DND-41 (cell line): Measurements from ENCODE around the gene LAG3.
A peak's percentile ranks its signal among the peaks of the same experiment; 100 is the strongest.

Source experiments
- EZH2 ChIP-seq: IDR thresholded peaks from 3 replicates; pipeline ENCODE4 v1.6.1; 2012; ENCODE audit warnings: borderline replicate concordance, low read depth, mild to moderate bottlenecking, moderate library complexity, low read length, inconsistent platforms; ENCODE audit not compliant: severe bottlenecking
- TF ChIP-seq, protein P1 (sequence below): IDR thresholded peaks from 2 replicates; pipeline ENCODE4 v1.5.1; 2012; ENCODE audit warnings: borderline replicate concordance, low read length, moderate library complexity, mild to moderate bottlenecking; ENCODE audit not compliant: poor library complexity, severe bottlenecking; ENCODE audit errors: extremely low read depth

DNA sequence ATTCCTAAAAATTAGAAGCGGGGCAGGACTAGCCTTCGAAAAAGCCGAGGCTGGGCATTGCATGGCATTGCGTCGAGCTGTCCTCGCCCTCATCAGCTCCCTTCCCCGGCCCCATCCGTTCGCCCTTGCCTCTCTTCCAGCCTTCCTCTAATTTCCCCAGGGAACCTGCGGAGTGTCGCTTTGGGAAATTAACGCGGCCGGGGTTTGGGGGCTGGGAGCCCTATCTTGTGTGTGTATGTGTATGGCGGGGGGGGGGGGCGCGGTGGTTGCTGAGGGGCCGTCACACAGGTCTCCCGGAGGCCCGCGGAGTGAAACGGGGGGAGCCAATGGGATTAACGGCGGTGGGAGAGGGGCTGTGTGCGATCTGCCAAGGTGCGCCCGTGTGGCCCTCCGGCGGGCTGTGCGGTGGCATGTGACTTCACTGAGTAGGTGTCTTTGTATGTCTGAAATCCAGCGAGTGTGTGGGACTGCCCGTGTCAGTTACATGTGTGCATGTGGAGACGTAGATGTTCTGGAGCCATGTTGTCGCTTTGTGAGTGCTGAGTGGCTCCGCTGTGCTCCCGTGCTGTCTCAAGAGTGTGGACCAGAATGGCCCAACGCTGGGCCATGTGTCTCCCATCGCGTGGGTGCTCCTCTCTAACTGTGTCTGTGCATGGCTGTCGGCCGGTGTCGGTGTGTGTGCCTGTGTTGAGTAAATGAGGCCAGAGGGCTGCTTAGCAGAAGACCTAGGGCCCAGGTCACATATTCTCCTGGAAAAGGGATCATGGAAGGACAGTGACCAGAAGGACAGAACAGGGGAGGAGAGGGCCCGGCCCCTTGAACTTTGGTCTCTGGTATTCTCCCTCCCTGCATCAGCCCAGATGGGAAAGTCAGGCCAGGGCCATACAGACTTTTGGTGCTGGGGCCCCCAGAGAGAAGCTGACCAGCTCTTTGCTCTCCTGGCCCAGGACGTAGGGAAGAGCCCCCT, 4.7 kb upstream of the LAG3 start:
- peak; percentile 2 for TF ChIP-seq EZH2
- TF ChIP-seq, protein P1, sequence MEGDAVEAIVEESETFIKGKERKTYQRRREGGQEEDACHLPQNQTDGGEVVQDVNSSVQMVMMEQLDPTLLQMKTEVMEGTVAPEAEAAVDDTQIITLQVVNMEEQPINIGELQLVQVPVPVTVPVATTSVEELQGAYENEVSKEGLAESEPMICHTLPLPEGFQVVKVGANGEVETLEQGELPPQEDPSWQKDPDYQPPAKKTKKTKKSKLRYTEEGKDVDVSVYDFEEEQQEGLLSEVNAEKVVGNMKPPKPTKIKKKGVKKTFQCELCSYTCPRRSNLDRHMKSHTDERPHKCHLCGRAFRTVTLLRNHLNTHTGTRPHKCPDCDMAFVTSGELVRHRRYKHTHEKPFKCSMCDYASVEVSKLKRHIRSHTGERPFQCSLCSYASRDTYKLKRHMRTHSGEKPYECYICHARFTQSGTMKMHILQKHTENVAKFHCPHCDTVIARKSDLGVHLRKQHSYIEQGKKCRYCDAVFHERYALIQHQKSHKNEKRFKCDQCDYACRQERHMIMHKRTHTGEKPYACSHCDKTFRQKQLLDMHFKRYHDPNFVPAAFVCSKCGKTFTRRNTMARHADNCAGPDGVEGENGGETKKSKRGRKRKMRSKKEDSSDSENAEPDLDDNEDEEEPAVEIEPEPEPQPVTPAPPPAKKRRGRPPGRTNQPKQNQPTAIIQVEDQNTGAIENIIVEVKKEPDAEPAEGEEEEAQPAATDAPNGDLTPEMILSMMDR: no peak
